ENCODE measurements around the gene RNF130.

Gene RNF130

DNA sequence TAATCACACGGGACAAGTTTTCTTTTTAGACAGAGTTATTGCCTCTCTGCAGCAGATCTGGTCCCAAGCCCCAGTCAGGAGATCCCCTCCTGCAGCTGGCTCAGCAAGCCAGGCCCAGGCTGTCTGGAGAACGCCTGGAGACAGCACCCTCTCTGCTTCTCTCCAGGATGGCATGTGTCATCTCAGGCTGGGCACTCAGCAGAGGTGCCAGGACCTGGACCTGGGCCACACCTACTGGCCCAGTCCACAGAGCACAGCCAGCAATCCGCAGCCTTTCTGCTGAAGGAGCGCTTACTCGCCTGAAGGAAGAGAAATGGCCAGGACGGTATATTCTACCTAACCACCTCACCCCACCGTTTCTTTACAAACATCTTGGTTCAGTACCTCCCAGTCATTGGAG is 159.2 kb downstream of the RNF130 start:
- TF ChIP-seq ZNF16 (tag by site-specific recombination; IDR thresholded peaks at IDR 0.05; ENCODE audit: low read depth) (no peak), ZNF302 (tag by site-specific recombination; IDR thresholded peaks at IDR 0.05; ENCODE audit: low read depth) (no peak), ZFHX2 (tag by site-specific recombination; conservative IDR thresholded peaks at IDR 0.05) (no peak), ZNF354C (tag by site-specific recombination; IDR thresholded peaks at IDR 0.05; ENCODE audit: borderline replicate concordance, low read depth) (no peak), ZFP3 (tag by site-specific recombination; IDR thresholded peaks at IDR 0.05; ENCODE audit: low read depth) (no peak), ZNF114 (tag by site-specific recombination; IDR thresholded peaks at IDR 0.05) (no peak), ZNF23 (tag by site-specific recombination; IDR thresholded peaks at IDR 0.05; ENCODE audit: borderline replicate concordance) (no peak), SETDB1 (IDR thresholded peaks at IDR 0.05; ENCODE audit: insufficient read length, low read length) (no peak)
- TF ChIP-seq, protein P1, sequence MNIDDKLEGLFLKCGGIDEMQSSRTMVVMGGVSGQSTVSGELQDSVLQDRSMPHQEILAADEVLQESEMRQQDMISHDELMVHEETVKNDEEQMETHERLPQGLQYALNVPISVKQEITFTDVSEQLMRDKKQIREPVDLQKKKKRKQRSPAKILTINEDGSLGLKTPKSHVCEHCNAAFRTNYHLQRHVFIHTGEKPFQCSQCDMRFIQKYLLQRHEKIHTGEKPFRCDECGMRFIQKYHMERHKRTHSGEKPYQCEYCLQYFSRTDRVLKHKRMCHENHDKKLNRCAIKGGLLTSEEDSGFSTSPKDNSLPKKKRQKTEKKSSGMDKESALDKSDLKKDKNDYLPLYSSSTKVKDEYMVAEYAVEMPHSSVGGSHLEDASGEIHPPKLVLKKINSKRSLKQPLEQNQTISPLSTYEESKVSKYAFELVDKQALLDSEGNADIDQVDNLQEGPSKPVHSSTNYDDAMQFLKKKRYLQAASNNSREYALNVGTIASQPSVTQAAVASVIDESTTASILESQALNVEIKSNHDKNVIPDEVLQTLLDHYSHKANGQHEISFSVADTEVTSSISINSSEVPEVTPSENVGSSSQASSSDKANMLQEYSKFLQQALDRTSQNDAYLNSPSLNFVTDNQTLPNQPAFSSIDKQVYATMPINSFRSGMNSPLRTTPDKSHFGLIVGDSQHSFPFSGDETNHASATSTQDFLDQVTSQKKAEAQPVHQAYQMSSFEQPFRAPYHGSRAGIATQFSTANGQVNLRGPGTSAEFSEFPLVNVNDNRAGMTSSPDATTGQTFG (tag by site-specific recombination; IDR thresholded peaks at IDR 0.05; ENCODE audit: borderline replicate concordance), result no peak
- TF ChIP-seq, protein P2, sequence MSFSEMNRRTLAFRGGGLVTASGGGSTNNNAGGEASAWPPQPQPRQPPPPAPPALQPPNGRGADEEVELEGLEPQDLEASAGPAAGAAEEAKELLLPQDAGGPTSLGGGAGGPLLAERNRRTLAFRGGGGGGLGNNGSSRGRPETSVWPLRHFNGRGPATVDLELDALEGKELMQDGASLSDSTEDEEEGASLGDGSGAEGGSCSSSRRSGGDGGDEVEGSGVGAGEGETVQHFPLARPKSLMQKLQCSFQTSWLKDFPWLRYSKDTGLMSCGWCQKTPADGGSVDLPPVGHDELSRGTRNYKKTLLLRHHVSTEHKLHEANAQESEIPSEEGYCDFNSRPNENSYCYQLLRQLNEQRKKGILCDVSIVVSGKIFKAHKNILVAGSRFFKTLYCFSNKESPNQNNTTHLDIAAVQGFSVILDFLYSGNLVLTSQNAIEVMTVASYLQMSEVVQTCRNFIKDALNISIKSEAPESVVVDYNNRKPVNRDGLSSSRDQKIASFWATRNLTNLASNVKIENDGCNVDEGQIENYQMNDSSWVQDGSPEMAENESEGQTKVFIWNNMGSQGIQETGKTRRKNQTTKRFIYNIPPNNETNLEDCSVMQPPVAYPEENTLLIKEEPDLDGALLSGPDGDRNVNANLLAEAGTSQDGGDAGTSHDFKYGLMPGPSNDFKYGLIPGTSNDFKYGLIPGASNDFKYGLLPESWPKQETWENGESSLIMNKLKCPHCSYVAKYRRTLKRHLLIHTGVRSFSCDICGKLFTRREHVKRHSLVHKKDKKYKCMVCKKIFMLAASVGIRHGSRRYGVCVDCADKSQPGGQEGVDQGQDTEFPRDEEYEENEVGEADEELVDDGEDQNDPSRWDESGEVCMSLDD (tag by site-specific recombination; IDR thresholded peaks at IDR 0.05), result no peak
- H3K36me3 ChIP-seq (ENCODE audit: control insufficient read depth in 2 of 2, insufficient read depth in 1 of 2, low read length in 2 of 2), result no peaks in the 10 kb centered on the region
- ChIA-PET CTCF (interaction anchor here (1.1 kb wide), 1 partner anchor 109 kb away, joined by 3 read pairs; no protein-coding TSS in a partner anchor), POLR2A (no interaction called here)
- no peaks in the 10 kb centered on the region for H3K9me3 ChIP-seq (ENCODE audit: control insufficient read depth, insufficient read depth, low read depth, low read length)
- H3K4me1 ChIP-seq (ENCODE audit: control insufficient read depth, insufficient read depth, low read length), result no peaks in the 10 kb centered on the region
- H3K4me3 ChIP-seq (ENCODE audit: low read depth, low read length), result no peak overlapping the region
- H3K27ac ChIP-seq (ENCODE audit: extremely low read depth, low read depth, low read length), result no peak overlapping the region

- CTCF ChIA-PET, result interaction anchor here (0.5 kb wide), 1 partner anchor 34 kb away, joined by 4 read pairs; no protein-coding TSS in a partner anchor
- peaks cover 7 to 17% of the 10 kb centered on the region in 2 experiments; a peak in 2 of 3 replicates for H3K36me3 ChIP-seq (ENCODE audit: control insufficient read depth in 2 of 2, insufficient read depth in 1 of 2, low read length in 2 of 2)
- H3K9me3 ChIP-seq (ENCODE audit: control insufficient read depth, insufficient read depth, low read depth, low read length), result no peaks in the 10 kb centered on the region
- H3K4me1 ChIP-seq (ENCODE audit: control insufficient read depth, insufficient read depth, low read length), result peaks cover 3% of the 10 kb centered on the region; the same call in 1 of the 2 replicates
- no peak overlapping the region for H3K4me3 ChIP-seq (ENCODE audit: low read depth, low read length)
- POLR2A ChIA-PET, result no interaction called here
- TF ChIP-seq ZNF121 (tag by site-specific recombination; IDR thresholded peaks at IDR 0.05), result peak; percentile 75
- TF ChIP-seq, protein P3, sequence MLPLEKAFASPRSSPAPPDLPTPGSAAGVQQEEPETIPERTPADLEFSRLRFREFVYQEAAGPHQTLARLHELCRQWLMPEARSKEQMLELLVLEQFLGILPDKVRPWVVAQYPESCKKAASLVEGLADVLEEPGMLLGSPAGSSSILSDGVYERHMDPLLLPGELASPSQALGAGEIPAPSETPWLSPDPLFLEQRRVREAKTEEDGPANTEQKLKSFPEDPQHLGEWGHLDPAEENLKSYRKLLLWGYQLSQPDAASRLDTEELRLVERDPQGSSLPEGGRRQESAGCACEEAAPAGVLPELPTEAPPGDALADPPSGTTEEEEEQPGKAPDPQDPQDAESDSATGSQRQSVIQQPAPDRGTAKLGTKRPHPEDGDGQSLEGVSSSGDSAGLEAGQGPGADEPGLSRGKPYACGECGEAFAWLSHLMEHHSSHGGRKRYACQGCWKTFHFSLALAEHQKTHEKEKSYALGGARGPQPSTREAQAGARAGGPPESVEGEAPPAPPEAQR (tag by site-specific recombination; IDR thresholded peaks at IDR 0.05), result no peak
- no peak overlapping the region for H3K27ac ChIP-seq (ENCODE audit: extremely low read depth, low read depth, low read length)
These were observed 162.3 kb downstream of the RNF130 start for GRCh38 chr5:179909224-179909623.

DNA sequence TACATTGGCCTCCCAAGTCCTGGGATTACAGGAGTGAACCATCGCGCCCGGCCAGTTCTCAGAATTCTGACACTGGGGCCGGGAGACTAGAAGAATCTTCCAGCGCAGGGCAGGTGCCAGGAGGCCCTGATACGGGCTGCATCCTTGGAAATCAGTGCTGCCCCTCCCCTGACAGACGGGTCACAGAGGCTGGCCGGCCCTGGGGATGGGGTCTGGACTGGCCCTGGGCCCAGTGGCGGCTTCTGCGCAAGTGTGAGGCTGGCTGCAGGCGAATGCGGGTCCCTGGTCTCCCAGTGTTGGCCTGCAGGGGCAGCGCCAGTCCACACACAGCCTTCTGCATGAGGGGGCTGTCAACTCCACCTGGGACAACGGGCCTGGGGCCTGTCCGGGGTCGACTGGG is 163.0 kb downstream of the RNF130 start:
- POLR2A ChIA-PET, result no interaction called here
- H3K4me3 ChIP-seq (ENCODE audit: low read depth, low read length), result no peak overlapping the region
- no peak overlapping the region for H3K27ac ChIP-seq (ENCODE audit: extremely low read depth, low read depth, low read length)
- H3K4me1 ChIP-seq (ENCODE audit: control insufficient read depth, insufficient read depth, low read length), result peaks cover 3% of the 10 kb centered on the region; the same call in 1 of the 2 replicates
- no peak; the same call in 1 of the 2 replicates for TF ChIP-seq CTCF (tag by site-specific recombination; IDR thresholded peaks at IDR 0.05)
- TF ChIP-seq SCRT2 (tag by site-specific recombination; IDR thresholded peaks at IDR 0.05), result no peak
- no peak for TF ChIP-seq TSHZ1 (tag by site-specific recombination; IDR thresholded peaks at IDR 0.05; ENCODE audit: borderline replicate concordance)
- no peak for TF ChIP-seq ZSCAN4 (tag by site-specific recombination; IDR thresholded peaks at IDR 0.05)
- H3K9me3 ChIP-seq (ENCODE audit: control insufficient read depth, insufficient read depth, low read depth, low read length), result no peaks in the 10 kb centered on the region
- CTCF ChIA-PET, result interaction anchor here (0.5 to 1.3 kb wide), 8 partner anchors 14 to 1294 kb away, joined by 3 to 5 read pairs (median 4); no protein-coding TSS in a partner anchor
- peaks cover 13 to 23% of the 10 kb centered on the region in 2 experiments; a peak in 2 of 3 replicates for H3K36me3 ChIP-seq (ENCODE audit: control insufficient read depth in 2 of 2, insufficient read depth in 1 of 2, low read length in 2 of 2)

All from HEK293 (cell line).